C1 segment of cervical spinal cord (tissue), 14 donors: Measurements from ENCODE around the gene SLC17A9.

Experiments
- DNase-seq, 14 donors: peaks; one replicate each; lab custom pipeline; 2025; lab: John Stamatoyannopoulos, UW

Gene SLC17A9

GRCh38 chr20:62982124-62983075 is 29.9 kb downstream of the SLC17A9 start:
- no peak for DNase-seq

- DNase-seq, result no peak
Observed at GRCh38 chr20:62983210-62983609, 30.7 kb downstream of the SLC17A9 start.

DNA sequence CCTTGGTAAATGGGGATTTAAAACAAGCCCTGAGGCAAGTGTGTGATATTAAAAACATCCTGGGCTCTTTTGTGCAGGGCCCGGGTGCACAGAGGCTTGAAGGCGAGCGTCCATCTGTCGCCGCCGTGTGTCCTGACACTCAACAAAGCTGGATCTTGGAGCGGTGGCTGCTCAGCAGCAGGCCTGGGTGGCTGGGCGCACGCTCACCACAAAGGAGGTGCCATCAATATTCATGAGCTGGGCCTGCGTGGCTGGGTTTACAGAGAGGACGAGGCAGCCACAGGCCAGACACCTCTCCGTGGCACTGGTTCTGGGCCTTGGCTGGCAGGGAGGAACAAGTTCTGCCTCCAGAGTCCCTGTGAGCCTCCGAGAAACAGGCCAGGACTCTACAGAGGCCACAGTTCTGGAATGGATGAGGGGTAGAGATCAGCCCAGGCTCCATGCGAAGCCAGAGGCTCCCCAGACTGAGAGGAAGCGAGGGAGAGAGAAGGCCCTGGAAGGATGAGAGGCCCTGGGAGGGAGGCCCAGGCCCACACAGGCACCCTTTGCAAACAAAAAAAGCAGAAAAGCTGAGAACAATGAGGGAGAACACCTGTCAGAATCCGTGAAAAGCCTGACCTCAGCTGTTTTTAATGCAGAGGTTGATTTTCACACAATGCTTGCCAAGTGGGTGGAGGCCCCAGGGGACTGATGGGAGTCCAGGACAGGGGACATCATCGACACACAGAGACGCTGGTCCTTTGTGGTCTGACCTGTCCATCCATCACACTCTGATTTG is 32.3 kb downstream of the SLC17A9 start:
- DNase-seq, result peak in 5 of 14 donors; percentile 9 to 33 (median 29)

DNA sequence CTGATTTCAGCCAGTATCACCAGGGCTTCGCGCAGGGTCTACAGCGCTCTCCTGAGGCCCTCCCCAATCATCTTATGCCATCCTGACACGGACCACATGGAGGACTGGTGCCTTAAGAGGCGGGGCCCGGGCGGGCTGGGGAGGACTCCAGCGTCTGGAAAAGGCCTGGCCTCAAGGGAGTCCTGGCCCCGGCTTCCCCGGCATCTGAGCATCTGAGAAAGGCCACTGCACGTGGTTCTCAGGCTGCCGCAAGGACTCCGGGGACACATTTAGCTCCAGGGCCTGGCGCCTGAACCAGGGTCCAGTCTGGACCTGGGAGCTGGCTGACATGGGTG is 32.9 kb downstream of the SLC17A9 start:
- no peak for DNase-seq

- no peak for DNase-seq
Observed at GRCh38 chr20:62986257-62986800, 33.8 kb downstream of the SLC17A9 start.

DNA sequence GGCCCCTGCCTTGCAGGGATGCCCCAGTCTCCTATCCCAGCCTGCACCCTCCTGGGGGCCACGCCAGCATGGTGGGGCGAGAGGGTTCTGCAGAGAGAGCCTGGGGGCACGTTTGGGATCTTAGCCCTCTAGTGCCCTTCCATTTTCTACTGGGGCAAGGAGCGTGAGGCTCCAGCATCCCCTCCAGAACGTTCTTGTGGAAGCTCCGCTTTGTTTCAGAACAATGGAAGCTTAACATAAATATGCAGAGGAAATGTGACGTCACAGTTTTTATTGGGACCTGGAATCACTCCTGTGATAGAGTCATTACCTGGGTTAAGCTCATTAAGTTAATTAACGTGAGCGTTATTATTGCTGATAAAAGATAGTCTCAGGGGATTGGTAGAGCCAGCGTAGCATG is 34.6 kb downstream of the SLC17A9 start:
- no peak for DNase-seq

- no peak for DNase-seq
Observed at GRCh38 chr20:62989201-62989601, 36.7 kb downstream of the SLC17A9 start.

DNA sequence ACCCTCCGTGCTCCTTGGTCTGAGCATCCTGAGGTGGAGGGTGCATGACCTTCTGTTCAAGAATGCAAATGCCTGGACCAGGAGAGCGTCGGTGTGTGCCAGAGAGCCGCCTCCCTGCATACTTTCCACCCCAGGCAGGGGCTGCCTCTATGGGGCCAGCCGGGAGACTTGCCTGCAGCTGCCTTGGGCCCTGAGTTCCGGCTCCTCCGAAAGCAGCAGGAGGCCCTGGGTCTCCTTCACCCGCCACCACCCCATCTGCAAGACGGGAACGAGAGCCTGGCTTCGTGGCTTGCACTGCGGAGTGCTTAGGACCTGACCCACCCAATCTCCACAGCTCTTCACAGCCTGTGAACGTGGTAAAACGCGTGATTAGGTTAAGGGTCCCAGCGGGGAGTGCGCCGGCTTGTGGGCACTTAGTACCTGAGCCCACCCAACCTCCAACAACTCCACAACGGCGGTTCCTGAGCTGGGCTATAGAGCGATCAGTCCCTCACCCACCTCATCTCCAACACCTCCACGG is 37.9 kb downstream of the SLC17A9 start:
- no peak for DNase-seq

- no peak for DNase-seq
Observed at GRCh38 chr20:62991196-62991807, 38.8 kb downstream of the SLC17A9 start.

- no peak for DNase-seq
Observed at GRCh38 chr20:62991863-62992262, 39.4 kb downstream of the SLC17A9 start.

GRCh38 chr20:62993856-62994494 is 41.5 kb downstream of the SLC17A9 start:
- no peak for DNase-seq

GRCh38 chr20:62994869-62995281 is 42.4 kb downstream of the SLC17A9 start:
- DNase-seq, result no peak

- DNase-seq, result no peak
Observed at GRCh38 chr20:62995481-62995880, 43.0 kb downstream of the SLC17A9 start.

GRCh38 chr20:62995898-62996595 is 43.5 kb downstream of the SLC17A9 start:
- DNase-seq, result no peak

DNA sequence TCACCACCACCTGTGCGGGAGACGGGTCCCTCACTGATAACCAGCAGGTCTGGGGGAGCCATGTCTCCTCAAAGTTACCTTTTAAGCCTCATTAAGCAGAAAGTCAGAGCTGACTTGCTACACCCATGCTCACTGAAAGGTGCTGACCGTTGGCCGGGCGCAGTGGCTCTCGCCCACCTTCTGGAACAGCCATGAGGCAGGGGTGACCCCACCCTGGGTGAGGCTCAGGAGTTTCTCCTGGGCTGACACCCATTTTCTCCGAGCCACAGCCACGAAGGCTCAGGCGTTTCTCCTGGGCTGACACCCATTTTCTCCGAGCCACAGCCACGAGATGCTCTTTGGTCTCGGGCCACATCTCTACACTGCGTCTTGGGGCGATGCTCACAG is 44.1 kb downstream of the SLC17A9 start:
- DNase-seq, result no peak

- DNase-seq, result no peak
Observed at GRCh38 chr20:62997417-62998035, 45.0 kb downstream of the SLC17A9 start.

DNA sequence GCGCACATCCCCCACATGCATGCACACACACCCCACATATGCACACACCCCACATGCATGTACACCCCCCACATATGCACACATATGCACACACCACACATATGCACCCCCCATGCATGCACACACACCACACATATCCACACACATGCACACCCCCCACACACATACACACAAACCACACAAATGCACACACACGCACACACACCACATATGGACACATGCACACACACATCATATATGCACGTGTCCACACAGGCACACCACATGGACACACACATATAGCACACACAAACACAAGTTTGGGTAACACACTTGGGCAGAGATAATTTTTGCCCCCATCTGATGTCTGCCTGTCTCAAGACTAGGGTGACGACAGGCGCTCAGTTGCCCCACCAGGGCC is 45.9 kb downstream of the SLC17A9 start:
- no peak for DNase-seq

GRCh38 chr20:62999580-62999979 is 47.1 kb downstream of the SLC17A9 start:
- no peak for DNase-seq

GRCh38 chr20:63000036-63000435 is 47.5 kb downstream of the SLC17A9 start:
- DNase-seq, result no peak

DNA sequence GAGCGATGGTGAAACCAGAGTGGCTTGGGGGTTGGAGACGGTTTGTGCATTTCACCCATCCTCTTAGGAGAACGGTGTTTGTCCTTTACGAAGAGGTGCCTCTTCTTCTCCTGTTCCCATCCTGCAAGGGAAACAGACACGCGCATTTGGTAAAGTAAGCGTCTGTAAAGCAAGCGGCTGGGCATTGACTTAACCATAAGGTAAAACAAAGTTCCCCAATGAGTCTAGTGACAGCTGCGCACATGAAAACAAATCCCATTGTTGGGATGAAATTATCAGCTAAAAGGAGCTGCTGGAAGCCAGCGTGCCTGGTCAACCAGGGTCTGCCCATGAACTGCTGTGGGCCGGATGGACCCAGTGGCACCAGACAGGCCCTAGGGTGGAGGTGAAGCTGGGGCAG is 48.4 kb downstream of the SLC17A9 start:
- no peak for DNase-seq
